Gastroesophageal sphincter (tissue), 4 donors: Measurements from ENCODE around the gene VPS13D. TPM values are rescaled to one million over a fixed set of nuclear protein-coding genes. Genes with fewer than 3 reads are reported as not detected.
"Not testable (repeated sequence)": the region's sequence is repeated elsewhere in the genome, so short reads cannot be mapped to it uniquely, and the experiment has no call there.

Experiments used
- ATAC-seq: fragments of 150-250 bp; one replicate; pipeline ENCODE4 v1.9.1; 2016; ENCODE audit warnings: mild to moderate bottlenecking, moderate library complexity
- H3K27ac ChIP-seq, 4 donors: fragments of 200-600 bp; sonication (generic) in 3 of 4; 1 replicate in 3 of 4; 2 replicates in 1 of 4; pipeline ENCODE4 v1.5.1; 2016 to 2019
- H3K27me3 ChIP-seq: fragments of 200-600 bp; sonication (generic); one replicate; pipeline ENCODE4 v1.5.1; 2019
- H3K36me3 ChIP-seq, 2 donors: fragments of 200-600 bp; sonication (generic); one replicate each; pipeline ENCODE4 v1.5.1; 2019; ENCODE audit warnings: control low read depth in 1 of 2
- H3K4me1 ChIP-seq, 3 donors: fragments of 200-600 bp; sonication (generic); 1 replicate in 2 of 3; 2 replicates in 1 of 3; pipeline ENCODE4 v1.5.1; 2016 to 2019; ENCODE audit warnings: control low read depth in 2 of 3
- H3K4me3 ChIP-seq, 2 donors: fragments of 200-600 bp; sonication (generic); one replicate each; pipeline ENCODE4 v1.5.1; 2019; ENCODE audit warnings: mild to moderate bottlenecking in 1 of 2, moderate library complexity in 1 of 2
- H3K9me3 ChIP-seq, 3 donors: fragments of 200-600 bp; sonication (generic); one replicate each; pipeline ENCODE4 v1.5.1; 2017 to 2019; ENCODE audit warnings: control low read depth in 2 of 3
- CTCF ChIP-seq, 4 experiments: fragments of 200-600 bp in 2 of 4; fragments of 450-650 bp in 2 of 4; sonication (generic) in 1 of 4; IDR thresholded peaks; one replicate each; pipeline ENCODE4 v1.5.1; 2017 to 2019; ENCODE audit warnings: antibody characterized with exemption in 4 of 4, mild to moderate bottlenecking in 2 of 4, moderate library complexity in 2 of 4
- EP300 ChIP-seq: sonication (generic); formaldehyde crosslinking; IDR thresholded peaks from one replicate; pipeline ENCODE4 v1.6.1; 2017; ENCODE audit warnings: antibody characterized with exemption, mild to moderate bottlenecking
- POLR2A ChIP-seq, 2 donors: fragments of 450-650 bp; IDR thresholded peaks; one replicate each; pipeline ENCODE4 v1.6.1; 2017; ENCODE audit warnings: antibody characterized with exemption in 2 of 2, mild to moderate bottlenecking in 2 of 2, moderate library complexity in 1 of 2
- POLR2AphosphoS5 ChIP-seq: sonication (generic); formaldehyde crosslinking; IDR thresholded peaks from one replicate; pipeline ENCODE4 v1.6.1; 2017; ENCODE audit warnings: antibody characterized with exemption
- WGBS, 2 donors: methylation state at CpG; one replicate each; pipeline ENCODE4 v1.1.5; 2018; ENCODE audit warnings: low coverage in 1 of 2; 5-methylcytosine and 5-hydroxymethylcytosine counted together
- total RNA-seq, 4 donors: library from RNA; depleted of rRNA; stranded (reverse); fragments of >200 nt; gene quantifications; one replicate each; pipeline ENCODE4 v1.1.0, GENCODE V29; 2016

Gene VPS13D
- total RNA-seq, 4 donors from 2014 or later, result 62.3 to 95.5 (median 81.5) TPM

GRCh38 chr1:12454406-12455391 is 224.9 kb downstream of the VPS13D start:
- Histone ChIP-seq H3K27me3 (no peaks in the 10 kb centered on the region), H3K27ac (peak overlapping the region; percentile 89 to 98 (median 91)), H3K4me1 (peaks cover 68 to 99% (median 75%) of the 10 kb centered on the region in 3 donors), H3K4me3 (no peak overlapping the region), H3K36me3 (no peaks in the 10 kb centered on the region), H3K9me3 (no peaks in the 10 kb centered on the region)
- WGBS, 2 donors, result 24% methylated on average over 3 of the region's 4 CpGs; no CpG with 5 or more reads in 1 of the 2 donors
- ATAC-seq, result peak; percentile 76
- TF ChIP-seq POLR2AphosphoS5 (peak; percentile 81), POLR2A (IDR thresholded peaks at IDR 0.05) (no peak), CTCF (IDR thresholded peaks at IDR 0.05) (peak in 1 of 4 experiments; percentile 20)

- not testable (repeated sequence) for H3K36me3 ChIP-seq, H3K27me3 ChIP-seq, H3K4me3 ChIP-seq, ATAC-seq, H3K9me3 ChIP-seq
- Histone ChIP-seq H3K27ac (peak overlapping the region; percentile 89 to 98 (median 91)), H3K4me1 (peaks cover 67 to 99% (median 76%) of the 10 kb centered on the region in 3 donors)
- 88 to 100% methylated on average over 3 of the region's 7 CpGs for WGBS, 2 donors
Observed at GRCh38 chr1:12456081-12456480, 226.3 kb downstream of the VPS13D start.

- Histone ChIP-seq H3K27ac (peak overlapping the region; percentile 86 to 98 (median 90)), H3K36me3 (no peaks in the 10 kb centered on the region), H3K4me1 (peaks cover 67 to 99% (median 75%) of the 10 kb centered on the region in 3 donors), H3K4me3 (no peak overlapping the region), H3K9me3 (no peaks in the 10 kb centered on the region), H3K27me3 (no peaks in the 10 kb centered on the region)
- 9 to 11% methylated on average over 1 of the region's 1 CpG for WGBS, 2 donors
- ATAC-seq, result no peak
- TF ChIP-seq CTCF (IDR thresholded peaks at IDR 0.05) (no peak), EP300 (no peak), POLR2A (IDR thresholded peaks at IDR 0.05) (no peak), POLR2AphosphoS5 (no peak)
Observed at GRCh38 chr1:12456979-12457378, 227.1 kb downstream of the VPS13D start.

GRCh38 chr1:12457771-12458170 is 227.9 kb downstream of the VPS13D start:
- TF ChIP-seq POLR2AphosphoS5 (peak; percentile 92), EP300 (no peak)
- H3K9me3 ChIP-seq, result no peaks in the 10 kb centered on the region
- H3K27ac ChIP-seq, result peak overlapping the region; percentile 86 to 98 (median 90)
- no peaks in the 10 kb centered on the region for H3K36me3 ChIP-seq
- ATAC-seq, result peak; percentile 75
- no peak overlapping the region for H3K4me3 ChIP-seq
- no peaks in the 10 kb centered on the region for H3K27me3 ChIP-seq
- WGBS, 2 donors, result 10 to 36% methylated on average over 4 of the region's 4 CpGs
- peaks cover 67 to 99% (median 76%) of the 10 kb centered on the region in 3 donors for H3K4me1 ChIP-seq

GRCh38 chr1:12458571-12458970 is 228.7 kb downstream of the VPS13D start:
- Histone ChIP-seq H3K27ac (peak overlapping the region; percentile 86 to 98 (median 90)), H3K36me3 (no peaks in the 10 kb centered on the region), H3K4me3 (no peak overlapping the region), H3K27me3 (no peaks in the 10 kb centered on the region), H3K9me3 (no peaks in the 10 kb centered on the region), H3K4me1 (peaks cover 67 to 99% (median 75%) of the 10 kb centered on the region in 3 donors)
- 17 to 67% methylated on average over 1 of the region's 1 CpG for WGBS, 2 donors
- TF ChIP-seq POLR2A (IDR thresholded peaks at IDR 0.05) (no peak), POLR2AphosphoS5 (no peak), EP300 (no peak), CTCF (IDR thresholded peaks at IDR 0.05) (no peak)
- ATAC-seq, result peak; percentile 13
